ENCODE measurements around the gene HSD17B4.
"Not testable (repeated sequence)": the region's sequence is repeated elsewhere in the genome, so short reads cannot be mapped to it uniquely, and the experiment has no call there.

The HSD17B4 gene

GRCh38 chr5:119432674-119433237, 19.5 kb upstream of the HSD17B4 start:
- DNase-seq = not testable (repeated sequence)

GRCh38 chr5:119435436-119436132, 16.7 kb upstream of the HSD17B4 start:
- peak; percentile 59 for DNase-seq

GRCh38 chr5:119437785-119438586, 14.3 kb upstream of the HSD17B4 start:
- not testable (repeated sequence) for DNase-seq

- DNase-seq = not testable (repeated sequence)
Measured at GRCh38 chr5:119438587-119438917, 13.7 kb upstream of the HSD17B4 start.

- DNase-seq = no peak
Measured at GRCh38 chr5:119439140-119439631, 13.1 kb upstream of the HSD17B4 start.

- DNase-seq = not testable (repeated sequence)
Measured at GRCh38 chr5:119439632-119440031, 12.7 kb upstream of the HSD17B4 start.

- DNase-seq = not testable (repeated sequence)
Measured at GRCh38 chr5:119444643-119445042, 7.7 kb upstream of the HSD17B4 start.

GRCh38 chr5:119445544-119445943, 6.8 kb upstream of the HSD17B4 start:
- no peak for DNase-seq

GRCh38 chr5:119449882-119450281, 2.4 kb upstream of the HSD17B4 start:
- DNase-seq = no peak

- DNase-seq = not testable (repeated sequence)
Measured at GRCh38 chr5:119450627-119451026, 1.7 kb upstream of the HSD17B4 start.

GRCh38 chr5:119451561-119451960, 736 bp upstream of the HSD17B4 start:
- no peak for DNase-seq

- DNase-seq = no peak
Measured at GRCh38 chr5:119452060-119452372, 281 bp upstream of the HSD17B4 start.

GRCh38 chr5:119453040-119453373, 710 bp downstream of the HSD17B4 start:
- DNase-seq = no peak

- DNase-seq = no peak
Measured at GRCh38 chr5:119454171-119454570, 1.9 kb downstream of the HSD17B4 start.

GRCh38 chr5:119458911-119459632, 6.8 kb downstream of the HSD17B4 start:
- no peak for DNase-seq

- no peak for DNase-seq
Measured at GRCh38 chr5:119465640-119466039, 13.3 kb downstream of the HSD17B4 start.

- no peak for DNase-seq
Measured at GRCh38 chr5:119468286-119468685, 16.0 kb downstream of the HSD17B4 start.

GRCh38 chr5:119470105-119470763, 17.9 kb downstream of the HSD17B4 start:
- DNase-seq = no peak

GRCh38 chr5:119470851-119471451, 18.7 kb downstream of the HSD17B4 start:
- no peak for DNase-seq

GRCh38 chr5:119473241-119473640, 20.9 kb downstream of the HSD17B4 start:
- DNase-seq = no peak

GRCh38 chr5:119476341-119476740, 24.0 kb downstream of the HSD17B4 start:
- no peak for DNase-seq

- DNase-seq = no peak
Measured at GRCh38 chr5:119478781-119479180, 26.5 kb downstream of the HSD17B4 start.
